Heart left ventricle (tissue), 16 donors: ENCODE results near the gene GIMAP5. TPM values are rescaled to one million over a fixed set of nuclear protein-coding genes. Genes with fewer than 3 reads are reported as not detected.

Source experiments
- ATAC-seq, 4 donors: fragments of 200-7000 bp; cut with Tn5 transposase; one replicate each; pipeline ENCODE4 v1.9.1; 2020 to 2022; ENCODE audit warnings: moderate library complexity in 4 of 4, mild to moderate bottlenecking in 3 of 4, moderate number of reproducible peaks in 1 of 4
- DNase-seq, 5 donors: peaks; one replicate each; pipeline ENCODE4 v3.0.0-alpha.2; 2020
- H3K27ac ChIP-seq, 12 donors: fragments of 200-600 bp; sonication (generic) in 4 of 12; one replicate each; pipeline versions ENCODE4 v1.5.0 to v1.8.0; 2016 to 2022; ENCODE audit warnings: mild to moderate bottlenecking in 2 of 12
- H3K27me3 ChIP-seq, 9 donors: fragments of 200-600 bp; sonication (generic) in 2 of 9; one replicate each; pipeline versions ENCODE4 v1.5.1 to v1.8.0; 2016 to 2022; ENCODE audit warnings: mild to moderate bottlenecking in 3 of 9
- H3K36me3 ChIP-seq, 9 donors: fragments of 200-600 bp; sonication (generic) in 2 of 9; one replicate each; pipeline versions ENCODE4 v1.5.0 to v1.8.0; 2018 to 2022; ENCODE audit warnings: mild to moderate bottlenecking in 2 of 9
- H3K4me1 ChIP-seq, 12 donors: fragments of 200-600 bp; sonication (generic) in 4 of 12; one replicate each; pipeline versions ENCODE4 v1.5.0 to v1.8.0; 2016 to 2022; ENCODE audit warnings: mild to moderate bottlenecking in 3 of 12
- H3K4me3 ChIP-seq, 12 donors: fragments of 200-600 bp; sonication (generic) in 4 of 12; one replicate each; pipeline versions ENCODE4 v1.5.0 to v1.8.0; 2017 to 2022; ENCODE audit warnings: mild to moderate bottlenecking in 9 of 12, moderate library complexity in 4 of 12
- H3K9me3 ChIP-seq, 12 donors: fragments of 200-600 bp; sonication (generic) in 4 of 12; one replicate each; pipeline versions ENCODE4 v1.5.0 to v1.8.0; 2016 to 2022; ENCODE audit warnings: mild to moderate bottlenecking in 1 of 12
- CTCF ChIP-seq, 12 donors: fragments of 200-600 bp; sonication (generic) in 4 of 12; IDR thresholded peaks; one replicate each; pipeline versions ENCODE4 v1.5.0 to v1.8.0; 2018 to 2022; ENCODE audit warnings: antibody characterized with exemption in 12 of 12, mild to moderate bottlenecking in 5 of 12
- POLR2A ChIP-seq, 2 donors: fragments of 450-650 bp; IDR thresholded peaks; one replicate each; pipeline ENCODE4 v1.6.1; 2017; ENCODE audit warnings: antibody characterized with exemption in 2 of 2, mild to moderate bottlenecking in 2 of 2, moderate library complexity in 2 of 2
- WGBS, 4 donors: extraction: QIAGEN DNeasy Blood & Tissue Kit in 2 of 4; methylation state at CpG; one replicate each; pipeline versions ENCODE4 v1.1.5 to v1.1.7; 2013 to 2018; 5-methylcytosine and 5-hydroxymethylcytosine counted together
- intact Hi-C, 10 donors: fragments of 100-400 bp; cut with DNase I; formaldehyde crosslinking; loops; one replicate each; pipeline versions ENCODE4 v1.11.1 to v1.14.2; 2022
- polyA plus RNA-seq, 2 donors: library from polyadenylated mRNA; stranded (reverse); fragments of 200-250 nt; gene quantifications; one replicate each; pipeline ENCODE4 v1.2.3, GENCODE V29; 2013
- total RNA-seq, 9 donors: library from RNA; depleted of rRNA in 2 of 9; stranded (reverse); fragments of >200 nt in 2 of 9; fragmentation: NEBNext Ultra II Directional in 3 of 9; extraction: Animal tissue kit (Norgen Biotek cat#: 25700) in 3 of 9; gene quantifications; one replicate each; pipeline versions ENCODE4 v1.1.0 to v1.2.4, GENCODE V29; 2016 to 2023
- donor health status: ischemic (EF 13 %, LVEDD 7.1; RV severe dilation, severe dysfunction).
- donor health status: healthy with polysubstance abuse.
- donor health status: DM: no; HTN: yes; CAD: no.
- donor health status: DM: no; HTN: no; CAD: no.
- donor health status: ischemic (EF 25% LVEDD 6.9; RV normal size, moderate dysfunction).
- donor health status: ischemic (EF 25% LVEDD 5.7; RV mildly dilated, moderate dysfunction).
- donor health status: healthy.
- donor health status: DM: yes; HTN: yes; CAD: no.
- donor health status: ischemic (EF 35%, LVEDD 5.7; RV mildly dilated, moderate dysfunction).
- donor health status: nonischemic (EF 11% LVEDD 7.7; RV severe dilation, severe dysfunction).
- donor health status: DM: yes; HTN: yes; CAD: no.
- donor health status: PGD.
- donor health status: ischemic (EF 29% LVEDD 5.4; RV normal size, mild dysfunction).
- donor health status: nonischemic (EF 23%, LVEDD 6.1; RV moderate dilation, normal function).

The GIMAP5 gene
- total and polyA plus RNA-seq, 11 donors: 6.4 to 40.4 (median 19.3) TPM

GRCh38 chr7:150739033-150739432 lies 1.8 kb downstream of the GIMAP5 start:
- intact Hi-C loops: loop anchor here (2.0 to 10.0 kb wide), 8 partner anchors 16 to 292 kb away; partner anchors contain the start of genes GIMAP8 (in 6 of the 10) and GIMAP6 (in 5 of the 10)
- Histone ChIP-seq H3K4me1 (peaks cover 5 to 57% (median 31%) of the 10 kb centered on the region in 12 donors), H3K36me3 (peaks cover 0 to 41% (median 31%) of the 10 kb centered on the region in 9 donors), H3K4me3 (peak overlapping the region in 11 of 12 donors; percentile 46 to 78 (median 64)), H3K27me3 (no peaks in the 10 kb centered on the region), H3K9me3 (no peaks in the 10 kb centered on the region), H3K27ac (peak overlapping the region; percentile 70 to 96 (median 86))
- ATAC-seq (peak in 2 of 4 donors; percentile 40 to 49), DNase-seq (no peak)
- no peak for TF ChIP-seq POLR2A (IDR thresholded peaks at IDR 0.05)
- peak in 10 of 12 donors; percentile 16 to 61 (median 41) for TF ChIP-seq CTCF (IDR thresholded peaks at IDR 0.05)

- Histone ChIP-seq H3K36me3 (peaks cover 0 to 49% (median 31%) of the 10 kb centered on the region in 9 donors), H3K27me3 (no peaks in the 10 kb centered on the region), H3K27ac (peak overlapping the region; percentile 28 to 96 (median 84)), H3K4me3 (peak overlapping the region in 10 of 12 donors; percentile 47 to 78 (median 64)), H3K4me1 (peaks cover 5 to 60% (median 35%) of the 10 kb centered on the region in 12 donors), H3K9me3 (no peaks in the 10 kb centered on the region)
- TF ChIP-seq POLR2A (IDR thresholded peaks at IDR 0.05): no peak
- TF ChIP-seq CTCF (IDR thresholded peaks at IDR 0.05): no peak
- DNase-seq (peak in 1 of 5 donors; percentile 48), ATAC-seq (peak in 1 of 4 donors; percentile 53)
- WGBS, 4 donors: 64 to 72% (median 69%) methylated on average over 10 of the region's 10 CpGs
- intact Hi-C loops: loop anchor here in 2 of 10 donors (2.0 to 5.0 kb wide), 3 partner anchors 15 to 288 kb away; partner anchors contain the start of genes GIMAP6 (in 1 of the 2) and GIMAP8 (in 1 of the 2)
Observed at GRCh38 chr7:150740053-150740452, 2.8 kb downstream of the GIMAP5 start.

GRCh38 chr7:150742286-150742968 lies 5.2 kb downstream of the GIMAP5 start:
- intact Hi-C loops: loop anchor here in 2 of 10 donors (5.0 kb wide), 2 partner anchors 110 to 290 kb away; partner anchors contain the start of genes GIMAP6 (in 1 of the 2) and GIMAP8 (in 1 of the 2)
- Histone ChIP-seq H3K27ac (peak overlapping the region in 7 of 12 donors; percentile 6 to 96 (median 83)), H3K36me3 (peaks cover 0 to 52% (median 31%) of the 10 kb centered on the region in 9 donors), H3K4me3 (peak overlapping the region in 1 of 12 donors; percentile 78), H3K4me1 (peaks cover 5 to 61% (median 33%) of the 10 kb centered on the region in 12 donors), H3K27me3 (no peaks in the 10 kb centered on the region), H3K9me3 (no peaks in the 10 kb centered on the region)
- DNase-seq (no peak), ATAC-seq (no peak)
- TF ChIP-seq POLR2A (IDR thresholded peaks at IDR 0.05) (no peak), CTCF (IDR thresholded peaks at IDR 0.05) (no peak)
- WGBS, 4 donors: 81 to 90% (median 82%) methylated on average over 12 to 14 of the region's 14 CpGs

- Histone ChIP-seq H3K27ac (peak overlapping the region in 8 of 12 donors; percentile 5 to 96 (median 40)), H3K9me3 (no peaks in the 10 kb centered on the region), H3K4me1 (peaks cover 5 to 62% (median 33%) of the 10 kb centered on the region in 12 donors), H3K4me3 (no peak overlapping the region), H3K36me3 (peaks cover 0 to 52% (median 31%) of the 10 kb centered on the region in 9 donors), H3K27me3 (no peaks in the 10 kb centered on the region)
- no peak for TF ChIP-seq CTCF (IDR thresholded peaks at IDR 0.05)
- TF ChIP-seq POLR2A (IDR thresholded peaks at IDR 0.05): no peak
- intact Hi-C loops: loop anchor here in 2 of 10 donors (5.0 kb wide), 2 partner anchors 112 to 292 kb away; partner anchors contain the start of genes GIMAP6 (in 1 of the 2) and GIMAP8 (in 1 of the 2)
- DNase-seq: no peak
- 73 to 89% (median 84%) methylated on average over 8 of the region's 8 CpGs for WGBS, 4 donors
- ATAC-seq: peak in 2 of 4 donors; percentile 1 to 6
Observed at GRCh38 chr7:150744041-150744656, 6.9 kb downstream of the GIMAP5 start.
